ENCODE data around the gene MTHFSD. TPM values are rescaled to one million over a fixed set of nuclear protein-coding genes. Genes with fewer than 3 reads are reported as not detected.

The MTHFSD gene
- total RNA-seq, 2 donors from 2014 or later = 16.9 to 35.6 TPM

DNA sequence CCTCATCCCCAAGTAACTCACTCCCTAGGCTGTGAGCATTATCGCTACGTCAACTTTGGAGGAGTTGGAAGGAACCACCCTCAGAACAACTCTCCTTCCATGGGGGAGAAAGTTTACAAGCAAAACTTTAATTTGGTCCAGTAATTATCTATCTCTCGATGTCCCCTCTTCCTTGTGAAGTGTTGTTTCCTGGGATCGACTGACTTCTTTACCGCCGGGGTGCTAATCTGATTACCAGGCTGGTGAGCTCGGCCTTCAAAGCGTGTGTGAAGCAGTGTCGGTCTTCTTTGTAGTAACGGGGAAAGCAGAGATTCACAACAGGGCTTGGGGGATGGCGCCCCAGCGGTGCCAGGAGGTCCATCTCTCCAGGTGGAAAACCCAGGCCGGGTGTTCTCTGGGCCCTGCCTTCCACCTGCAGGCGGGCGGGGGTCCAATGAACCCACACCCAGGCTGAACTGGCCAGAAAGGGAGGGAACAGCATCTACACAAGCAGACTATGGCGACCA is 59.2 kb downstream of the MTHFSD start:
- intact Hi-C loops (cut with DNase I) = no loop called here
- TF ChIP-seq, protein P1, sequence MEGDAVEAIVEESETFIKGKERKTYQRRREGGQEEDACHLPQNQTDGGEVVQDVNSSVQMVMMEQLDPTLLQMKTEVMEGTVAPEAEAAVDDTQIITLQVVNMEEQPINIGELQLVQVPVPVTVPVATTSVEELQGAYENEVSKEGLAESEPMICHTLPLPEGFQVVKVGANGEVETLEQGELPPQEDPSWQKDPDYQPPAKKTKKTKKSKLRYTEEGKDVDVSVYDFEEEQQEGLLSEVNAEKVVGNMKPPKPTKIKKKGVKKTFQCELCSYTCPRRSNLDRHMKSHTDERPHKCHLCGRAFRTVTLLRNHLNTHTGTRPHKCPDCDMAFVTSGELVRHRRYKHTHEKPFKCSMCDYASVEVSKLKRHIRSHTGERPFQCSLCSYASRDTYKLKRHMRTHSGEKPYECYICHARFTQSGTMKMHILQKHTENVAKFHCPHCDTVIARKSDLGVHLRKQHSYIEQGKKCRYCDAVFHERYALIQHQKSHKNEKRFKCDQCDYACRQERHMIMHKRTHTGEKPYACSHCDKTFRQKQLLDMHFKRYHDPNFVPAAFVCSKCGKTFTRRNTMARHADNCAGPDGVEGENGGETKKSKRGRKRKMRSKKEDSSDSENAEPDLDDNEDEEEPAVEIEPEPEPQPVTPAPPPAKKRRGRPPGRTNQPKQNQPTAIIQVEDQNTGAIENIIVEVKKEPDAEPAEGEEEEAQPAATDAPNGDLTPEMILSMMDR (IDR thresholded peaks at IDR 0.05) = no peak
- no peak for TF ChIP-seq POLR2A (IDR thresholded peaks at IDR 0.05)
- H3K4me3 ChIP-seq = no peak overlapping the region

DNA sequence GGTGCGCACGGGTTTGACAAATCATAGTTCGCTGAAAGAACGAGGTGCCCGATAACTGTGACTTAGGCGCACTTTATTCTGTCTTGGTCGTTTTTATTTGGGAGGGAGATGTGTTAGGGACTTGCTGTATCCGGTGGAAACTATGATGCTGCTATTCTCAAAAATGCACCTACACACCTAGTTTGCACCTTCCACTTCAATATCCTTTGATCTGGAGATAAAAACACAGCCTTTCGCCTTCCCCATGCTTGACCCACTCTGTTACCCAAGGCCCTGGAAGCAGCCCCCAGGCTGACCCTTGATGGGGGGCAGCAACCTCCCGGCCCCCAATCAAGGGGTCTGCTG is 59.7 kb downstream of the MTHFSD start:
- no peak overlapping the region for H3K27ac ChIP-seq
- TF ChIP-seq, protein P1 (IDR thresholded peaks at IDR 0.05) = no peak
- no peak for TF ChIP-seq POLR2A (IDR thresholded peaks at IDR 0.05)
- H3K27me3 ChIP-seq = peaks cover 0 to 25% of the 10 kb centered on the region in 2 donors

More for the DNA sequence above, 59.2 kb downstream of the MTHFSD start:
- WGBS, 2 donors = 5 to 13% methylated on average over 16 of the region's 16 CpGs
- Histone ChIP-seq H3K27ac (no peak overlapping the region), H3K9me3 (no peaks in the 10 kb centered on the region), H3K36me3 (replicated peaks in 1 of 2; ENCODE audit: insufficient read depth in 1 of 2, low read depth in 2 of 2) (no peaks in the 10 kb centered on the region), H3K27me3 (peaks cover 0 to 25% of the 10 kb centered on the region in 2 donors), H3K4me1 (peaks cover 12% of the 10 kb centered on the region)
- DNase-seq (no peak), ATAC-seq (no peak)

DNA sequence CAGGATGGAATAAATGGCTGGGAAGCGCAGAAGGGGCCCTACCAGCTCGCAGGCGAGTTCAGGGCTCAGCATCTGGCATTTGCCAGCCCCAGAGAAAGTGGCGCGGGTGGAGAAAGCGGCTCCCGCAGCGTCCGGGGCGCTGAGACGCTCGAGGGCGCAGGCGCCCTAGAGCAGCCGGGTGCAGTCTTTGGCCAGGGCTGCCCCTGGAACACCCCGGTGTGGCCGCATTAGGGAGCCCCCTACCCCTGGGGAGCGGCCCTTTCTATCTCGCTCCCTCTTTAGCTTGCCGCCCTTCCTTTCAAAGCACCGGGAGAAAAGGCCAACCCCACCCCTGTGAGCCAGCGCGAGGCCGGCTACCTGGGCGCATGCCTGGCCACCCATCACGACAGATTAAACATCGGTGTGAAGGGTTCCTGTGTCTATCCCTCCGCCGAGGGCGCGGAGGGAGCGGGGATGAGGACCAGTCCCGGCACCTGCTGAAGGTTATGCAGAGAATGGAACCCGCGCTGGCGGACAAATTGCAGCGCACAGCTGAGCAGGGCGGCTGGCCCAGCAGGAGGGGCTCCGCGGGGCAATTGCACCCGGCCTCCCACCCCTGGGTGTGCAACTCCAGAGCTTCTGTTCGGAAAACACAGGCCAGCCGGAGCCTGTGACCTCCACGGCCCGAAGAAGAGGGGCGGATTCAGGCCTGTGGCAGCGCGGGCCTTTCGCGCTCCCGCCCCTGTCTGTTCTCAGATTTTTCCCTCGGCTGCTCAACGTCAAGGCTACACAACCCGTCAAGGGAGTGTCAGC is 60.3 kb downstream of the MTHFSD start:
- DNase-seq = no peak

More for the DNA sequence above, 59.7 kb downstream of the MTHFSD start:
- ATAC-seq (no peak), DNase-seq (no peak)
- WGBS, 2 donors = 9 to 15% methylated on average over 10 of the region's 10 CpGs
- H3K36me3 ChIP-seq (replicated peaks in 1 of 2; ENCODE audit: insufficient read depth in 1 of 2, low read depth in 2 of 2) = no peaks in the 10 kb centered on the region
- H3K4me1 ChIP-seq = peaks cover 12% of the 10 kb centered on the region
- intact Hi-C loops (cut with DNase I) = no loop called here
- H3K9me3 ChIP-seq = no peaks in the 10 kb centered on the region
- H3K4me3 ChIP-seq = no peak overlapping the region

DNA sequence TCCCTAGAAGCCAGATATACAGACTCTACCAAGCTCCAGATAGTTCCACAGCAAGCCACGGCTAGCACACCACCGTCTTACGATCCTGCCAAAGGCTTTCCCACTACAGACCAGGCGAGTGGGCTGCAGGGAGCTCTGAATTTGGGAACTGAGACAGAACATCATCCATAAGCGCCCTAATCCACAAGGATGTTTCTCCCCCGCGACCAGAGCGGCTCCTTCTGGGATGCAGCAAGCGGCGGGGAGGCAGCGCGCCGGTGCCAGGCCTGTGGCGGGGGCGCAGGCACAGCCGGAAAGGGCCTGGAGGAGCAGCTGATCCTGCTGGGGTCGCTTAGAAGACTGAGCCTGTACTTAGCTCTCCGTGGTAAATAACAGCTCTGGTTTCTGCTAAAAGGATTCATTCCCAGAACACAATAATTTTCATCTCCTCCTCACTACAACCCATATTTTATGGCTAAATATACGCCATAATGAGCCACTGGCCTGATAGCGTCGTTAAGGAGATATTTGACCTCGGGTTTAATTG is 60.9 kb downstream of the MTHFSD start:
- H3K27ac ChIP-seq = no peak overlapping the region
- H3K36me3 ChIP-seq (replicated peaks in 1 of 2; ENCODE audit: insufficient read depth in 1 of 2, low read depth in 2 of 2) = no peaks in the 10 kb centered on the region
- intact Hi-C loops (cut with DNase I) = no loop called here
- H3K4me3 ChIP-seq = no peak overlapping the region
- 9 to 10% methylated on average over 8 to 22 of the region's 22 CpGs for WGBS, 2 donors
- no peak for ATAC-seq
- H3K4me1 ChIP-seq = peaks cover 11% of the 10 kb centered on the region
- TF ChIP-seq POLR2A (IDR thresholded peaks at IDR 0.05) = no peak
- TF ChIP-seq, protein P1 (IDR thresholded peaks at IDR 0.05) = no peak
- DNase-seq = no peak
- H3K27me3 ChIP-seq = peaks cover 0 to 21% of the 10 kb centered on the region in 2 donors
- H3K9me3 ChIP-seq = no peaks in the 10 kb centered on the region

More for the DNA sequence above, 60.3 kb downstream of the MTHFSD start:
- Histone ChIP-seq H3K27me3 (peaks cover 0 to 25% of the 10 kb centered on the region in 2 donors), H3K36me3 (replicated peaks in 1 of 2; ENCODE audit: insufficient read depth in 1 of 2, low read depth in 2 of 2) (no peaks in the 10 kb centered on the region), H3K4me3 (no peak overlapping the region), H3K27ac (no peak overlapping the region), H3K4me1 (peaks cover 12% of the 10 kb centered on the region), H3K9me3 (no peaks in the 10 kb centered on the region)
- ATAC-seq = no peak
- intact Hi-C loops (cut with DNase I) = no loop called here
- TF ChIP-seq, protein P1 (IDR thresholded peaks at IDR 0.05) = no peak
- TF ChIP-seq POLR2A (IDR thresholded peaks at IDR 0.05) = no peak
- 5 to 6% methylated on average over 15 to 54 of the region's 54 CpGs for WGBS, 2 donors
